IPS-NIHi7 (cell line): Measurements from ENCODE around the gene NELFA.
A peak's percentile ranks its signal among the peaks of the same experiment; 100 is the strongest.

Source experiments
- DNase-seq: peaks from one replicate; pipeline ENCODE4 v3.0.0; 2012; ENCODE audit warnings: mixed read lengths; ENCODE audit errors: extremely low spot score

Gene NELFA

GRCh38 chr4:2008921-2009650 is at the start of gene NELFA:
TSS of gene NELFA (minus strand) at chr4:2008974. CDS start at chr4:2008959, 15 bp downstream.
- DNase-seq = peak; percentile 96

GRCh38 chr4:2057382-2058065 is 48.8 kb upstream of the NELFA start:
- DNase-seq = no peak

- DNase-seq = no peak
These were observed 45.4 kb upstream of the NELFA start for GRCh38 chr4:2054217-2054616.

- no peak for DNase-seq
These were observed 42.3 kb upstream of the NELFA start for GRCh38 chr4:2051086-2051485.

GRCh38 chr4:2049811-2050210 is 41.0 kb upstream of the NELFA start:
- no peak for DNase-seq

- no peak for DNase-seq
These were observed 40.6 kb upstream of the NELFA start for GRCh38 chr4:2049381-2049780.

- no peak for DNase-seq
These were observed 40.1 kb upstream of the NELFA start for GRCh38 chr4:2048831-2049230.

- no peak for DNase-seq
These were observed 39.2 kb upstream of the NELFA start for GRCh38 chr4:2047781-2048581.

GRCh38 chr4:2047031-2047660 is 38.4 kb upstream of the NELFA start:
- DNase-seq = no peak

GRCh38 chr4:2046031-2046961 is 37.5 kb upstream of the NELFA start:
- no peak for DNase-seq

- no peak for DNase-seq
These were observed 36.8 kb upstream of the NELFA start for GRCh38 chr4:2045518-2045951.

- no peak for DNase-seq
These were observed 36.1 kb upstream of the NELFA start for GRCh38 chr4:2044542-2045517.

- no peak for DNase-seq
These were observed 35.3 kb upstream of the NELFA start for GRCh38 chr4:2044119-2044485.

GRCh38 chr4:2043396-2044118 is 34.8 kb upstream of the NELFA start:
- no peak for DNase-seq

- no peak for DNase-seq
These were observed 34.2 kb upstream of the NELFA start for GRCh38 chr4:2042947-2043395.

GRCh38 chr4:2042204-2042946 is 33.6 kb upstream of the NELFA start:
- no peak for DNase-seq

GRCh38 chr4:2041239-2042130 is 32.7 kb upstream of the NELFA start:
- peak; percentile 95 for DNase-seq
